Hypothalamus (tissue), 51 donors: ENCODE results near the gene OTOF.

Experiments used
- DNase-seq, 51 donors: peaks; one replicate each; lab custom pipeline; 2025; lab: John Stamatoyannopoulos, UW

OTOF gene

DNA sequence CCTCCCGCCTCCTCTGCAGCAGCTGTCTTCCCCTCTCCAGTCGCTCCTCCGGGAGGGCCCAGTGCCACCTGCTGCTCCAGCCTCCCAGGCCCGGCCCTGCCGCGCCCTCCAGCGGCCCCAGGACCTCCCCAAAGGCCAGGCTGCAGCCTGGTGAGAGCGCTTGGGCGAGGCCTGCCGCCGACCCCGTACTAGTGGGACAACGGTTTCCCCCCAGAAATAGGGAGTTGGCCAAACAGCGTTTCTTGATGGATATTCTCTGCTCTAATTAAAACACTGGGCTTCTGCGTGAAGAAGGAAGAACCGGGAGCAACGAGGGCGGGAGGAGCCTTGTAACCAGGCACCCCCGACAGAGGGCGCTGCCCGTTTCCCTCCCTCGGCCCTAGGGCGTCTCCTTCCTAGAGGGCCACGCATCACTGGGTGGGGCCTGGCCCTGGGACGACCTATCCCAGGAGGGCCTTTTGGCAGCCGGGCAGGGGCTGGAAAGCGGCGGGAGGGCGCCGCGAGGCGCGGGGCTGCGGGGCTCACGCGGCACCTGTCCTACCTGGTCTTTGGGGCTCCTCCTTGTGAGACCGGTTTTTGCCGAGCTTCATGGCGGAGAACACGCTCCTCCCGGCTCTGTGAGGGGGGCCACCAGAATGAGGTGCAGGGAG, 25.4 kb upstream of the OTOF start:
- peak in 44 of 51 donors; percentile 3 to 72 (median 40) for DNase-seq

DNA sequence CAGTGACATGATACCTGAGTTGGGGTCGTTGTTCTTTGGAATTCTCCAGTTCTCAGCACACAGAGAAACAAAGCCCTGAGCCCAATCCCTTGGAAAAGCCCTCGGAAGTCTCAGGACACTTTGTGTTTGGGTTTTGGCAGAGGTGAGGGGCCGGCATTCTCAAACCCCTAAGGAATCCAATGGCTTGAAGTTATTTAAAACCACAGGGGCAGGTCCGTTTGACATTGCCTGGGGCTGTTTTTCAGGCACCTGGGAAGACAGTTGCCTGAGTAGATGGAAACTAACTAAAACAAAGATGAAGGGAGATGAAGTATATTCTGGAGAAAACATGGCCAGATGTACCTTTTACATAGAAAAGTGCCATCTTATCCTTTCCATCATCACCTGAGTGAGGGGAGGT, 22.5 kb upstream of the OTOF start:
- no peak for DNase-seq

DNA sequence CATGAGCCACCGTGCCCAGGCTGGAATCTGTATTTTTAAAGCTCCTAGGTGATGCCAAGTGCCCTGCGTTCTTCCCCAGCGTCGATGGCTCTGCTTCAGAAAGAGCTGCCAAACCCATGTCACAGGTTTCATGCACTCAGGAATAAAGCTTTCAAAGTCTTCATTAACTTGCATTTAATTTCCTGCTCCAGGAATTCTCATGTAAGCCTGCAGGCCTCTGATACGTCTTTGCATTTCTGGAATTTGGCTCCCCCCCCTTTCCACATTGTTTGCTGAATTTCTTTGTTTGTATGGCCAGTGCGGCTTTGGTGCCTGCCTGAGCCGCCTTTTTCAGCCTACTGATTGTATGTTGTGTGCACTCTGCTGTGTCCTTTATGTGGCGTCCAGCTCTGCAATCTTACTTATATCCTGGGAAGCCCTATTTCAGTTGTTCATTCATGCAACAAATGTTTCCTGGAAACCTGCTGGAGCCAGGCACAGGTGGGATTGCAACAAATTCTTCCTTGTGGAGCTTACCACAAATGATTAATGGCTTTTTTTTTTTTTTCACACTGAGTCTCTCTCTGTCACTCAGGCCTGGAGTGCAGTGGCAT, 17.9 kb upstream of the OTOF start:
- no peak for DNase-seq

DNA sequence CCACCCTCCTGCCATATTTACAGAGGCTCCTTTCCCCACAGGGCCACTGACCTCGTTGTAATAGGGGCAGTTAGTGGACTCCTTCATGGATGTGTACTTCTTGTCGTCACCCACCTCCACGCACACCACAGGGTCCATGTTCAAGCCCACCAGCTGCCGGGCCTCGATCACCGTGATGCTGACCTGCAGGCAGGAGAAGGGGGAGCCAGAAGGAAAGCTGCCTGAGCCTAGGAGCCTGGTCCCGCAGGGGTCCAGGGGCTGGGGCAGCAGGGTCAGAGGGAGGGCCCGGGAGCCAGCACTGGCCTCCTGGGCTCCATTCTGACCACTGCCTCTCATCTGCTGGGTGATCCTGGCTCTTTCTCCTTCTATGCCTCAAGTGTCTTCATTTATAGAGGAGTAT, 17.0 kb upstream of the OTOF start:
- no peak for DNase-seq

DNA sequence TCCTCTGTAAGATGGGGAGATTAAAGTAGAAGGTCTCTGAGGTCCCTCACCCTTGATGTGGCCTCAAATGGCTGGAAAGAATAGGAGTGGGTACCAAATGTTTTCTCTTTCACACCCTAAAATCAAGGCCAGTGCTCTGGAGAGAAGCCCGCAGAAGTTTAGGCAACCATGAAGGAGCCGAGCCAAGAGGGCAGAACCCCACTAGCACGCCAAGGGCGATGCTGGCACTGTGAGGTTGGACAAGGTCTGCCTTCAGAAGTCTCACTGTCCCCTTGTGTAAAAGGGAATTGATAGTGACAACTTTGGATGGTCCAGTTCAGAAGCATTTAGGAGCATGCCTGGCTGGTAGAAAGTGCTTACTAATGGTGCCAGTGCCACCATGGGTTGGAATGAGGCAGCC, 16.3 kb upstream of the OTOF start:
- DNase-seq = no peak

DNA sequence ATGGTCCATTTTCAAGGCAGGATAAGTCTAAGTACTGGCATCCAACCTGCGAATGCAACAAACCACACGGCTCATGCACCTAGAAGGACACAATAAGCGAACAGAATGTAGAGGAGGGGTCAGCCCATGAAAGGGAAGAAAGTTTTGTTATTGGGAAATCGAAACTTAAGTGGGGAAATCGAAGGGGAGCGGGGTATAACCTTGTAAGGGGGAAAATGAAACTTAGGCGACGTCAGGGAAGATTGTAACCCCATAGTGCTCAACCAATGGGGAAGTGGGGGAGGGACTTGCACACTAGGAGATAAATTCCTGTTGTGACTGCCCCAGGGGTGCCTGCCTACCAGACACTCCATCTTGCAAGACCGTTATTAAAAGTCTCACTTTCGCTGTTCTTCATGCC, 15.6 kb upstream of the OTOF start:
- no peak for DNase-seq

DNA sequence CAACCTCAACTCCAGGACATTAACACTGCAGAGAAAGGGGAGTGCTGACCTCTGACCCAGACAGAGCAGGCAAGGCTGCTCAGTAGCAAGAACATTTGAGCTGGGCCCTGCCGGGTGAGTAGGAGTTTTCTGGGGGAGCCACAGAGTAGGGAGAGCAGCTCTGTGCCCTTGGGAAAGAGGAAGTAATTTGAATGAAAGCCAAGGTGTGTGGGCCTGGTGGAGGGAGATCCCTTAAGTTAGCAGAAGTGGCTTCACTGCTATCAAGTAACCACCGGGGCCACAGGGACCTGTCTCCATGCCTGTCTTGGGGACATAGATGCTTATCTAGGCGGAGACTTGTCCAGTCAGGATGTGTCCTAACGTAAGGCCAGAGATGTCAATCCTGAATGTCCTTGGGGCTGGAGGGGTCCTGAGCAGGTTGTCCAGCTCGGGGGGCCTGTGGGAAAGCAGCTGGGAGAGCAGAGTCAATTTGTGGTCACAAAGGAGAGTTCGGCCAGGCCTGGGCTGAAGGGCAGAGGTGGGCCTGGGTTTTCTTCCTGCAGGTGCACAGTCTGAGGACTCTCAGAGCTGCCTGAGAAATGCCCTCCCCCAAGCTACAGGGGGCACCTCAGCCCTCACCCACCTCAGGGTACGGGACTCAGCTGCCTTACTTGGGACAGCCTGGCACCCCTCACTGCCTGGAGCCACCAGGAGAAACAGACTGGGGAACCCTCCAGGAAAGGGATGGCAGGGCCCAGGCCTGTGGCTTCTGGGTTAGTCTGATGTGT, 15.0 kb upstream of the OTOF start:
- no peak for DNase-seq

DNA sequence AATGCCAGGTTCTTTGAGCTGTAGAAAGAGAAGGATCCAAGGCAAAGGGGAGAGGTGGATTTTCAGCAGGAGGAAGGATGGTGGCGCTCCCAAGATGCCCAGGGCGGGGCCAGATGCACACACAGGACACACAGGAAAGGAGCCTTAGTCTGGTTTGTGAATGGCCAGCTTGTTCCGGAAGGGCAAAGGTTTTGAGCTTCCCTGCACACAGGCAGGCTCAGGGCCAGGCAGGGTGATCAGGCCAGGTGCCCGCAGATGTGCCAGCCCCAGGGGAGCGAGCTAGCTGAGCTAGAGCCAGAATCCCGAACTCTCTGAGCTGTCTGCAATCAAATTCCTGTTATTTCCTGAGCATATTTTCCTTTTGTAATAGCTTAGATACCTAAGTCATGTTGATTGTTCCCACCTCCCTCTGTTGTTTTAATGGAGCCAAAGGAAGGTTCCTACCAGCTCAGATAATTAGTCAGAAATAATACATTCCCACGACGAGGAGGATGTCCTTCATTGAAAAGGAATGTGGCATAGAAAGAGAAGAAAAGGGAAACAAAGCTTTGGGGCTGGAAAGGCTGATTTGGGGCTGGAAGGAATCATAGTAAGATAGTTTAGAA, 13.7 kb upstream of the OTOF start:
- peak in 1 of 51 donors; percentile 29 for DNase-seq

DNA sequence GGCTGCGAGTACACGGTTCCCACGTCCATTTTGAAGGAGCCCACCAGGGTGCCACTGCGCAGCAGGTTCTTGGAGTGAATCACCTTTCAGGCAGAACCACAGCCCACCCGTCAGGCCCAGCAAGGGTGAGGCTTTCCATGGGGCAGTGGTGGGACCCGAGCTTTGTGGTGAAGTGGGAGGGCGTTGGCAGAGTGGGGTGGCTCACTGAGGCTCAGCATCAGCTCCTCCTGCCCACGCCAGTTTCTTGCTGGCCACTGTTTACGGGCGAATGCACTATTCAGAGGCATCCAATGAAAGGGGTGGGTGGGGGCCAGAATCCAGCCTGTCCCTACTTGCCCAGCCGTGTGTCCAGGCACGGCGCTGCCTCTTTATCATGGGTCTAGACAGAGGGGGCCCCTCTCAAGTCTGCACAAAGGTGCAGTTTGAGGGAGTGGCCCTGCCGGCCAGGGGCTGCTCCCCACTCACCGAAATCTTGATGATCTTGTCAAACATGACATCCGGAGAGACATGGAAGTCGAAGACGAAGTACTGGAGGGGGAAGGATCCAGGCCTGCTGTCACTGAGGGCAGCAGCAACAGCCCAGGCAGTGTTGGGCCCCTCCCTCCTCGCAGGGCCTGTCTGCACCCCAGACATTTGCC, 11.4 kb upstream of the OTOF start:
- no peak for DNase-seq

DNA sequence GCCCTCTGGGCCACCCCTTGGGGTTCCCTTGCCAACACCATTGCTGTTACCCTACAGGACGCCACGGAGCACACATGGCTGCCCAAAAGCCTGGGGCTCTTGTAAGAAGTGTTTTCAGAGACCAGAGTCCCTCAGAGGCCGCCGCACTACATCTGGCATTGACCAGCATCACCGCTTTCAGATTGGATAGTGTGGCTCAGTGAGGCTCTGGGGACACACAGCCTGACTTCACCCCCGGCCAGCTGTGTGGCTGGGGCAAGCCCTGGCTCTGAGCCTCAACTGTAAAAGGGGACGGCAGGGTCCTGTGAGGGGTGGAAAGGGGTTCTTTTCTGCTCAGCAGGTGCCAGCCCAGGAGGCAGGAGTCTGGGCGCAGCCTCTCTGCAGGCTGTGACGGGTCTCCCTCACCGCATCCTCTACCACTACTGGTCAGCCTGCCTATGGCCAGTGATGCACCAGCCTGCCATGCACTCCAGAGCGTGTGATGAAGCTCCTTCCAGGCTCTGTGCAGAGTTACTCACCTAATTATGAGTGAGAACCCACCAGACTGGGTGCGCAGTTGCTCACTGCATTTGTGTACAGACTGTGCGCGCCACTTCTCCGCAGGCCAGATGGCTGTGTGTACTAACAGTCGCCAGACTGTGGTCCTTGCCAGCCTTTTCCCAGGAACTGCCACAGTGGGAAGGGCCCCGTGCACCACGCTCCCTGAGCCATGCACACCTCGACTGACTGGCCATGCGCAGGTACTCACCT, 10.7 kb upstream of the OTOF start:
- DNase-seq = peak in 1 of 51 donors; percentile 64

DNA sequence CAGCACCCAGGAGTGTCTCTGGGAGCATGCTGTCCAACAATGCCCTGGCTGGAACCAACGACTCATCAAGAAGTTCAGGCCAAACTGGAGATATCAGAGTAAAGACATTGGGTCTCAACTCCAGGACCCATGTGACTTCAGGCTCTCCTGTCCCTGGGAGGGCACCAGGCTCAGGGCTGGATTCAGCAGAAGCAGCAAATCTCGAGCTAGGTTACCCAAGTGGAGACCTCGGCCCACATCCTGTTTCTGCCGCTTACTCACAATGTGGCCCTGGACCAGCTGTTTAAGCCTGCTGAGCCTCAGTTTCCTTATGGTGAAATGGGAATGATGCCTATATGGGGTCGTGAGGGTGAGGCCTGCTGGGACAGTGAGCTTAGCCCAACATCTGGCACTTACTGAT, 9.3 kb upstream of the OTOF start:
- DNase-seq = no peak

DNA sequence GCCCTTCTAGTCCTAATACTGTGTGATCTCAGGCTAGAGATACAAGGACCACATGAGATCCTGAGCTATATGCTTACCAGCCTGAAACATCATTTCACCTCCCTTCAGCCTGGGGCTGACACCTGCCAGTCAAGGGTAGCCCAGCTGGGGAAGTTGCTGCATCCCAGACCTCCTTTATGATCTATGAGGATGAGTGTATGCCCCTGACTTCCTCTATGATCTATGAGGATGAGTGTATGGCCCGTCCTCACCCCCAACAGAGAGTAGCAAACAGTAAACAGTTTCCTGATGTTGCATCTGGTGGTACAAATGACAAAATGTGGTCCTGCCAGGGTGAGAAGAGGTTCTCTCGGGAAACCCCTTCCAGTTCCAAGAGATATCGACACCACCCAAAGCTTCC, 8.9 kb upstream of the OTOF start:
- DNase-seq = no peak

DNA sequence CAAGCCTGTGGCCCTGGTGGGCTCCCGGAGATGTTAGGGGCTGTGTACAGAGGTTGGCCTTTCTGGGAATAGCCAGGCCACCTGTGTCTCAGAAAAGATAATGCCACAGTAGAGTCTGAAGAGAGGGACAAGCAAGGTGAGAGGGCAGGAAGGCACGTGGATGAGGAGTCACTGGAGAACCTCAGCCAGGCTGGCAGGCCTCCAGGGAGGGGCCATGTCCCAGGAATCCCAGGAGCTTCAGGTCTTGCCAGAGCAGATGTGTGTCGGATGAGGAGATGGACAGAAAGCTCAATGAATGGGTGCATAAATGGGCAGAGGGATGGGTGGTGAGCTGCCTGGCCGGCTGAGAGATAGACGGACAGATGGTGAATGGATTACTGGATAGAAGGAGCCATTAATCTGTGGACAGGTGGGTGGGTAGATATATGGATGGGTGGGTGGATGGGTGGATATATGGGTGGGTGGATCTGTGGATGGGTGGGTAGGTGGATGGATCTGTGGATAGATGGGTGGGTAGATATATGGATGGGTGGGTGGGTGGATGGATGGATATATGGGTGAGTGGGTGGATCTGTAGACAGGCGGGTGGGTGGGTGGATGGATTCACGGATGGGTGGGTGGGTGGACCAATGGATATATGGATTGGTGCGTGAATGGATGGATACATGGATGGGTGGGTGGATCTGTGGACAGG, 7.9 kb upstream of the OTOF start:
- DNase-seq = no peak

DNA sequence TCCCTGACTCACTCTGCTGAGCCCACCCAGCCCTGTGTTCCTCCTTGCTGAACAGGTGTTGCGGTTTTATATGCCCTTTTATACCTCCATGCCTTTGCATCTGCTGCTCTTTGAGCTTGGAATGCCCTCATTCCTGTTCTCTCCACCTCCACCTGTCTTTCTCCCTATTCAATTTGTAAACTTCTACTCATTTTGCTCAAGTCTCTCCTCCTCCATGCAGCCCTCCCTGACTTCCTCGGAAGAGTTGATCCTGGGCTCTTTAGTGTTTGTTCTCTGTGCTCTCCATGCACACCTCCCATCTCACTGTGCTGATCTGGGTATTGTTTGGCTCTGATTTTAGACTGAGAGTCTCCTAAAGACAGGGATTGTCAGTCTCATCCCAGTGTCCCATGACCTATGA, 7.2 kb upstream of the OTOF start:
- no peak for DNase-seq

DNA sequence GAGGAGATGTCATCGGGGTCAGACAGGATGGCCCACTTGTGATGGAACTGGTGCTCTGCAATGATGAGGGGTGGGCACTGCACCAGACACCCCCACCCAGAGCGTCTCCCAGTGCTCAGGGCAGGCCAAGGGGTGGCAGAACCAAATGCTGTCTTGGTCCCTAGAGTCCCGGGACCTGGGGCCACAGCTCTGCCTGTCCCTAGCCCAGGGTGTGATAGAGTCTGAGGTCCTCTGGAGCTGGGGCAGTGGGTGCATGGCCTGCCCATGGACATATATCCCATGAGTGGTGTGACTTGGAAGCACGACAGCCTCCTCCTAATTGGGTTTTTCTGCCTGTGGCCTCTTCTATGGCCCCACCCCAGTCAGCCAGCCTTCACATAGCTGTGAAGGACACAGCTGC, 6.7 kb upstream of the OTOF start:
- no peak for DNase-seq

DNA sequence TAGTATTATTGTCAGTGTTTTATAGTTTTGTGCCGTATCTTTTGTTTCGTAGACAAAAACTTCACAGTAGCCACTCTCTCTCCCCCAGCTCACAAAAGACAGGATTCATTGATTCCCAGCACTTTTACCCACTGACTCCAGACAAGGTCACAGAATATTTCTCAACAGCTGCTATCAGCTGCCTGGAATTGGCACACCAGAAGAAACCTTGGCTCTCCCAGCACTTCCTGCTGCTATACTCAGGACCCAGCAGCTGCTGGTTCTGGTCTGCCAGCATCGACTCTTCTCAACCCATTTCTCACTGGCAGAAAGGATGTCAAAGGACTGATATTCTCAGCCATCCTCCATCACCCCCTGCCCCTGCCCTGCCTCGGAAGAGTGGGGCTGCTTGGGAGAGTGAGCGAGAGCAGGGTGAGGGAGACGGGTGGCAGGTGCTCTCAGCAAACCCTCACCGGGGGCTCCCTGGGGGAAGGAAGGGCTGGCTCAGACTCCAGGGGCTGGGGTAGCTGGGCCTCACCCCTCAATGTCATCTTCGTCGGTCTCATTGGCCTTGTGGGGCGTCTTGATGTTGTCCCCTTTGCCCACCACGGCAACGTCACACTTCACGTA, 6.1 kb upstream of the OTOF start:
- DNase-seq = no peak

DNA sequence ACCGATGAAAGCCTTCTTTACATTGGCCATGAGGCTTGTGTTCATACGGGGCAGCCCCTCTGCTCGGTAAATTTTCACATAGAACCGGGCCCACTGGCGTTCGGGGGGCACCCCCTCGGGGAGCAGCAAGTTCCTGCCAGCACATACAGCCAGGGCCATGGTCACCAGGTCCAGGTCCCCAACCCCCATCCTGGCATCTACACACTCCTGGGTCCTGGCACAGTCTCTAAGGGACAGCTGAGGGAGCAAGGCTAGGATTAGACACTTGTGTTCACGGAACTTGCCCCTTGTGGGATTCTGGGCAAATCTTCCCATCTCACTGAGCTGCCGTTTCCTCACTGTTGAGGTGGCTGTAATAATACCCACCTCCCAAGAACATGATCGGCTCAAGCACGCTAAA, 5.6 kb upstream of the OTOF start:
- no peak for DNase-seq

DNA sequence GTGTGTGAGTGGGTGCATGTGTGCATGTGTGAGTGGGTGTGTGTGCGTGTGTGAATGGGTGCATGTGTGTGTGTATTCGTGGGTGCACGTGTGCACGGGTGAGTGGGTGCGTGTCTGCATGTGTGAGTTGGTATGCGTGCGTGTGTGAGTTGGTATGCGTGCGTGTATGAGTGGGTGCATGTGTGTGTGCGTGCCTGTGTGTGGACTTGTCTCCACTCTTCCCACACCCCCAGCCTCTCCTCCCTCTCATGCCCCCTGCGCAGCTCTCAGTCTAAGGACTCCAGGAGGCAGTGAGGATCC, 5.1 kb upstream of the OTOF start:
- no peak for DNase-seq

DNA sequence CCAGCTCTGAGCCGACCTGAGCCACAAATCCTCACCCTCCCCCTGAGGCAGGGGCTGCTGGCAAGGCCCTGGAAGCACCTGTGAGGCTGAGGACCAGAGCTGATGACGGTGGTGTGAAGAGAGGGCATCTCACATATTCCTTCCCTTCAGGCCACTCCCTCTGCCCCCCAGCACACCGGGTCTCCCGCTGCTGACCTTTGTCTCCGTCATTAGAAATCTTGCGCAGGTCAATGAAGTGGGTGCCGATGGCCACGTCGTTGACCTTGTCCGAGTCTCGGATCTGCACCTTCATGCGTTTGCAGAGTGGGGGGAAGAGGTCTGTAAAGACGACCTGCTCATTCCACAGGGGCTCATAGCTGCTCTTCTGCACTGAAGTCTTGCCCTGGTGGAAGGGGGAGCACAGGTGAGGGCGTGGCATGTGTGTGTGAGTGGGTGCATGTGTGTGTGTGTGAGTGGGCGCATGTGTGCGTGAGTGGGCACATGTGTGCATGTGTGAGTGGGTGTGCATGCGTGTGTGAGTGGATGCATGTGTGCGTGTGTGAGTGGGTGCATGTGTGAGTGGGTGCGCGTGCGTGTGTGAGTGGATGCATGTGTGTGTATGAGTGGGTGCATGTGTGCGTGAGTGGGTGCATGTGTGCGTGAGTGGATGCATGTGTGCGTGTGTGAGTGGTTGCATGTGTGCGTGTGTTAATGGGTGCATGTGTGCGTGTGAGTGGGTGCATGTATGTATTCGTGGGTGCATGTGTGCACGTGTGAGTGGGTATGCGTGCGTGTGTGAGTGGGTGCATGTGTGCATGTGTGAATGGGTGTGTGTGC, 4.5 kb upstream of the OTOF start:
- DNase-seq = no peak
